Uterus (tissue), 4 donors: ENCODE data around the gene COPS8. TPM values are rescaled to one million over a fixed set of nuclear protein-coding genes. Genes with fewer than 3 reads are reported as not detected.

ENCODE experiments used
- DNase-seq, 2 donors: peaks; one replicate each; pipeline ENCODE4 v3.0.0-alpha.2; 2019 to 2020
- H3K27ac ChIP-seq, 2 donors: fragments of 200-600 bp; sonication (generic); 1 replicate in 1 of 2; 2 replicates in 1 of 2; pipeline ENCODE4 v1.5.1; 2016 to 2018
- H3K27me3 ChIP-seq, 2 donors: fragments of 200-600 bp; sonication (generic); one replicate each; pipeline ENCODE4 v1.5.1; 2018 to 2019; ENCODE audit warnings: control low read depth in 1 of 2
- H3K36me3 ChIP-seq, 2 donors: fragments of 200-600 bp; sonication (generic); one replicate each; pipeline ENCODE4 v1.5.1; 2019; ENCODE audit warnings: control low read depth in 1 of 2
- H3K4me1 ChIP-seq, 2 donors: fragments of 200-600 bp; sonication (generic); one replicate each; pipeline ENCODE4 v1.5.1; 2018 to 2019; ENCODE audit warnings: control low read depth in 1 of 2
- H3K4me3 ChIP-seq, 2 donors: fragments of 200-600 bp; sonication (generic); 1 replicate in 1 of 2; 2 replicates in 1 of 2; pipeline ENCODE4 v1.5.1; 2018 to 2019; ENCODE audit warnings: mild to moderate bottlenecking in 1 of 2
- H3K9me3 ChIP-seq, 2 donors: fragments of 200-600 bp; sonication (generic); one replicate each; pipeline ENCODE4 v1.5.1; 2019; ENCODE audit warnings: control low read depth in 1 of 2
- CTCF ChIP-seq, 4 experiments: fragments of 200-600 bp in 2 of 4; fragments of 450-650 bp in 2 of 4; sonication (generic) in 2 of 4; IDR thresholded peaks; one replicate each; pipeline ENCODE4 v1.5.1; 2016 to 2019; ENCODE audit warnings: antibody characterized with exemption in 4 of 4, mild to moderate bottlenecking in 2 of 4, moderate library complexity in 1 of 4
- POLR2A ChIP-seq, 2 donors: fragments of 450-650 bp; IDR thresholded peaks; one replicate each; pipeline ENCODE4 v1.6.1; 2016; ENCODE audit warnings: antibody characterized with exemption in 2 of 2, mild to moderate bottlenecking in 1 of 2, moderate library complexity in 1 of 2
- intact Hi-C: fragments of 100-400 bp; cut with DNase I; formaldehyde crosslinking; loops from one replicate; pipeline ENCODE4 v1.15.1; 2023; ENCODE audit warnings: low total_unique reads
- total RNA-seq, 4 donors: library from RNA; depleted of rRNA in 3 of 4; stranded (reverse); fragments of >200 nt in 3 of 4; gene quantifications; one replicate each; pipeline versions ENCODE4 v1.1.0 to v1.2.4, GENCODE V29; 2014 to 2023
- donor health status: DM: yes; HTN: yes; CAD: no.

The COPS8 gene
- total RNA-seq, 4 donors from 2014 or later: 45.0 to 139 (median 60.8) TPM

GRCh38 chr2:237055386-237056100 lies 30.1 kb upstream of the COPS8 start:
- H3K27ac ChIP-seq: no peak overlapping the region
- no peaks in the 10 kb centered on the region for H3K27me3 ChIP-seq
- H3K9me3 ChIP-seq: no peaks in the 10 kb centered on the region
- DNase-seq: no peak
- no peak overlapping the region for H3K4me3 ChIP-seq
- no peak for TF ChIP-seq POLR2A (IDR thresholded peaks at IDR 0.05)
- no peak for TF ChIP-seq CTCF (IDR thresholded peaks at IDR 0.05)
- intact Hi-C loops: no loop called here
- no peaks in the 10 kb centered on the region for H3K36me3 ChIP-seq
- no peaks in the 10 kb centered on the region for H3K4me1 ChIP-seq

GRCh38 chr2:237056287-237056875 lies 29.3 kb upstream of the COPS8 start:
- Histone ChIP-seq H3K9me3 (no peaks in the 10 kb centered on the region), H3K4me1 (no peaks in the 10 kb centered on the region), H3K27me3 (no peaks in the 10 kb centered on the region), H3K4me3 (no peak overlapping the region), H3K27ac (no peak overlapping the region), H3K36me3 (no peaks in the 10 kb centered on the region)
- intact Hi-C loops: no loop called here
- TF ChIP-seq POLR2A (IDR thresholded peaks at IDR 0.05) (no peak), CTCF (IDR thresholded peaks at IDR 0.05) (no peak)
- no peak for DNase-seq

- no peak for TF ChIP-seq CTCF (IDR thresholded peaks at IDR 0.05)
- no peak for TF ChIP-seq POLR2A (IDR thresholded peaks at IDR 0.05)
- Histone ChIP-seq H3K27ac (no peak overlapping the region), H3K27me3 (no peaks in the 10 kb centered on the region), H3K4me3 (no peak overlapping the region), H3K9me3 (no peaks in the 10 kb centered on the region), H3K36me3 (no peaks in the 10 kb centered on the region), H3K4me1 (no peaks in the 10 kb centered on the region)
- no peak for DNase-seq
- intact Hi-C loops: no loop called here
Measured at GRCh38 chr2:237057107-237057506, 28.6 kb upstream of the COPS8 start.

GRCh38 chr2:237057893-237058300 lies 27.8 kb upstream of the COPS8 start:
- no peak for TF ChIP-seq CTCF (IDR thresholded peaks at IDR 0.05)
- no peak for TF ChIP-seq POLR2A (IDR thresholded peaks at IDR 0.05)
- H3K36me3 ChIP-seq: no peaks in the 10 kb centered on the region
- no peaks in the 10 kb centered on the region for H3K4me1 ChIP-seq
- intact Hi-C loops: no loop called here
- H3K27me3 ChIP-seq: no peaks in the 10 kb centered on the region
- H3K27ac ChIP-seq: no peak overlapping the region
- no peak overlapping the region for H3K4me3 ChIP-seq
- DNase-seq: no peak
- no peaks in the 10 kb centered on the region for H3K9me3 ChIP-seq

GRCh38 chr2:237058423-237058822 lies 27.3 kb upstream of the COPS8 start:
- Histone ChIP-seq H3K27ac (no peak overlapping the region), H3K4me1 (no peaks in the 10 kb centered on the region), H3K4me3 (no peak overlapping the region), H3K27me3 (no peaks in the 10 kb centered on the region), H3K9me3 (no peaks in the 10 kb centered on the region), H3K36me3 (no peaks in the 10 kb centered on the region)
- intact Hi-C loops: no loop called here
- no peak for DNase-seq
- TF ChIP-seq POLR2A (IDR thresholded peaks at IDR 0.05) (no peak), CTCF (IDR thresholded peaks at IDR 0.05) (no peak)
